SK-N-SH treated with all-trans-retinoic acid at 6 μM for 48 hours (cell line): ENCODE data around the gene PITRM1.

Experiments
- ATAC-seq: fragments of 200-7000 bp; cut with Tn5 transposase; 3 replicates; pipeline ENCODE4 v1.9.1; 2020; ENCODE audit warnings: mild to moderate bottlenecking, moderate library complexity
- ARNTL ChIP-seq: fragments of 450-650 bp; formaldehyde crosslinking; IDR thresholded peaks from 2 replicates; pipeline ENCODE4 v1.5.0; 2020; ENCODE audit warnings: low read depth, mild to moderate bottlenecking, moderate library complexity, borderline replicate concordance
- BACH2 ChIP-seq: fragments of 250-450 bp; sonication (Bioruptor Pico); IDR thresholded peaks from 2 replicates; pipeline ENCODE4 v1.9.0; 2021; ENCODE audit warnings: mild to moderate bottlenecking, borderline replicate concordance
- CSDC2 ChIP-seq: fragments of 250-450 bp; sonication (Bioruptor Pico); IDR thresholded peaks from 2 replicates; pipeline ENCODE4 v1.5.0; 2020; ENCODE audit warnings: mild to moderate bottlenecking, moderate library complexity
- CSRNP3 ChIP-seq: fragments of 250-450 bp; sonication (Bioruptor Pico); IDR thresholded peaks from 2 replicates; pipeline ENCODE4 v1.5.1; 2021; ENCODE audit warnings: mild to moderate bottlenecking, moderate library complexity
- ESRRG ChIP-seq: fragments of 250-450 bp; sonication (Bioruptor Pico); IDR thresholded peaks from 2 replicates; pipeline ENCODE4 v1.6.1; 2021; ENCODE audit warnings: mild to moderate bottlenecking
- GLIS3 ChIP-seq: fragments of 250-450 bp; sonication (Bioruptor Pico); IDR thresholded peaks from 2 replicates; pipeline ENCODE4 v1.5.0; 2020; ENCODE audit warnings: mild to moderate bottlenecking, moderate library complexity
- ISL1 ChIP-seq: fragments of 250-450 bp; sonication (Bioruptor Pico); IDR thresholded peaks from 2 replicates; pipeline ENCODE4 v2.1.2; 2022; ENCODE audit warnings: mild to moderate bottlenecking, moderate library complexity
- OSR1 ChIP-seq: fragments of 250-450 bp; sonication (Bioruptor Pico); IDR thresholded peaks from 2 replicates; pipeline ENCODE4 v1.8.0; 2022; ENCODE audit warnings: moderate library complexity, mild to moderate bottlenecking, inconsistent platforms
- PATZ1 ChIP-seq: fragments of 250-450 bp; sonication (Bioruptor Pico); IDR thresholded peaks from 2 replicates; pipeline ENCODE4 v1.8.0; 2020; ENCODE audit warnings: mild to moderate bottlenecking, moderate library complexity, borderline replicate concordance
- PPARA ChIP-seq: fragments of 250-450 bp; sonication (Bioruptor Pico); IDR thresholded peaks from 2 replicates; pipeline ENCODE4 v1.5.0; 2020; ENCODE audit warnings: mild to moderate bottlenecking, borderline replicate concordance
- RARB ChIP-seq: fragments of 250-450 bp; sonication (Bioruptor Pico); IDR thresholded peaks from 2 replicates; pipeline ENCODE4 v1.8.0; 2021; ENCODE audit warnings: mild to moderate bottlenecking, moderate library complexity
- TCF4 ChIP-seq: fragments of 250-450 bp; sonication (Bioruptor Pico); IDR thresholded peaks from 2 replicates; pipeline ENCODE4 v1.8.0; 2021; ENCODE audit warnings: mild to moderate bottlenecking, moderate library complexity, borderline replicate concordance
- TOX ChIP-seq: fragments of 250-450 bp; sonication (Bioruptor Pico); IDR thresholded peaks from 2 replicates; pipeline ENCODE4 v1.8.0; 2021; ENCODE audit warnings: mild to moderate bottlenecking, moderate library complexity, borderline replicate concordance
- ZFP30 ChIP-seq: fragments of 450-650 bp; formaldehyde crosslinking; IDR thresholded peaks from 2 replicates; pipeline ENCODE4 v1.5.0; 2022; ENCODE audit warnings: mild to moderate bottlenecking, moderate library complexity
- ZNF565 ChIP-seq: fragments of 450-650 bp; formaldehyde crosslinking; conservative IDR thresholded peaks from 2 replicates; pipeline ENCODE4 v1.5.0; 2020; ENCODE audit warnings: low read depth, mild to moderate bottlenecking, moderate library complexity
- ZNF70 ChIP-seq: fragments of 450-650 bp; formaldehyde crosslinking; IDR thresholded peaks from 2 replicates; pipeline ENCODE4 v1.5.0; 2020; ENCODE audit warnings: mild to moderate bottlenecking, moderate library complexity
- ZNF8 ChIP-seq: fragments of 450-650 bp; formaldehyde crosslinking; IDR thresholded peaks from 2 replicates; pipeline ENCODE4 v1.5.0; 2020; ENCODE audit warnings: mild to moderate bottlenecking, moderate library complexity
- TF ChIP-seq, protein P1 (sequence below): fragments of 250-450 bp; sonication (Bioruptor Pico); IDR thresholded peaks from 2 replicates; pipeline ENCODE4 v1.5.1; 2020; ENCODE audit warnings: low read depth, mild to moderate bottlenecking, moderate library complexity
- TF ChIP-seq, protein P2 (sequence below): fragments of 250-450 bp; sonication (Bioruptor Pico); IDR thresholded peaks from 2 replicates; pipeline ENCODE4 v1.5.0; 2020; ENCODE audit warnings: mild to moderate bottlenecking, moderate library complexity

PITRM1 gene

DNA sequence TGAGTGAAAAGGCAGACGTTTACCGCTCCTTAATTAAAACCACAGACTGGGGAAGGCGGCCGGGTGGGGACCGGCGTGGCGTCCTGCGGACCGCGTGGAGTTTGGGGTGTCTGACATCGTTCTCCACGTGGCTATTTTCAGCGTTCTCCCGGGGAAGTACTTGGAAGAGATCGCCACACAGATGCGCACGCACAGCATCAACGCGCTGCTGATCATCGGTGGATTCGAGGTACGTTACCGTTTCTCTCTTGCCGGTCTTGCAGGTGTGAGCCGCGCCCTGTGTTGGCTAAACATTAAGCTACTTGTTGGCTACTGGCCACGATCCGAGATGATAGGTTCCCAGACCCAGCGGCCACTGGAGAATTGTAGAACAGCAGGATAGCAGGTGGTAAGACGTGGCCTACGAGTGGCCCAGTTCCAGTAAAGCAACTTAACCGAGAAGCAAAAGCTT is 53.9 kb downstream of the PITRM1 start:
- no peak for TF ChIP-seq OSR1
- TF ChIP-seq, protein P1, sequence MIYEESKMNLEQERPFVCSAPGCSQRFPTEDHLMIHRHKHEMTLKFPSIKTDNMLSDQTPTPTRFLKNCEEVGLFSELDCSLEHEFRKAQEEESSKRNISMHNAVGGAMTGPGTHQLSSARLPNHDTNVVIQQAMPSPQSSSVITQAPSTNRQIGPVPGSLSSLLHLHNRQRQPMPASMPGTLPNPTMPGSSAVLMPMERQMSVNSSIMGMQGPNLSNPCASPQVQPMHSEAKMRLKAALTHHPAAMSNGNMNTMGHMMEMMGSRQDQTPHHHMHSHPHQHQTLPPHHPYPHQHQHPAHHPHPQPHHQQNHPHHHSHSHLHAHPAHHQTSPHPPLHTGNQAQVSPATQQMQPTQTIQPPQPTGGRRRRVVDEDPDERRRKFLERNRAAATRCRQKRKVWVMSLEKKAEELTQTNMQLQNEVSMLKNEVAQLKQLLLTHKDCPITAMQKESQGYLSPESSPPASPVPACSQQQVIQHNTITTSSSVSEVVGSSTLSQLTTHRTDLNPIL, result no peak
- TF ChIP-seq PPARA (CRISPR knock-in tag), result no peak
- TF ChIP-seq ZFP30, result no peak
- TF ChIP-seq GLIS3 (CRISPR knock-in tag), result no peak
- no peak for TF ChIP-seq ZNF8 (CRISPR knock-in tag)
- TF ChIP-seq ARNTL, result no peak
- no peak for TF ChIP-seq ZNF565 (CRISPR knock-in tag)
- TF ChIP-seq BACH2 (CRISPR knock-in tag), result no peak
- no peak for TF ChIP-seq TOX (CRISPR knock-in tag)
- no peak for TF ChIP-seq ISL1 (CRISPR knock-in tag)
- no peak for TF ChIP-seq RARB (CRISPR knock-in tag)
- TF ChIP-seq ESRRG (CRISPR knock-in tag), result no peak
- TF ChIP-seq, protein P2, sequence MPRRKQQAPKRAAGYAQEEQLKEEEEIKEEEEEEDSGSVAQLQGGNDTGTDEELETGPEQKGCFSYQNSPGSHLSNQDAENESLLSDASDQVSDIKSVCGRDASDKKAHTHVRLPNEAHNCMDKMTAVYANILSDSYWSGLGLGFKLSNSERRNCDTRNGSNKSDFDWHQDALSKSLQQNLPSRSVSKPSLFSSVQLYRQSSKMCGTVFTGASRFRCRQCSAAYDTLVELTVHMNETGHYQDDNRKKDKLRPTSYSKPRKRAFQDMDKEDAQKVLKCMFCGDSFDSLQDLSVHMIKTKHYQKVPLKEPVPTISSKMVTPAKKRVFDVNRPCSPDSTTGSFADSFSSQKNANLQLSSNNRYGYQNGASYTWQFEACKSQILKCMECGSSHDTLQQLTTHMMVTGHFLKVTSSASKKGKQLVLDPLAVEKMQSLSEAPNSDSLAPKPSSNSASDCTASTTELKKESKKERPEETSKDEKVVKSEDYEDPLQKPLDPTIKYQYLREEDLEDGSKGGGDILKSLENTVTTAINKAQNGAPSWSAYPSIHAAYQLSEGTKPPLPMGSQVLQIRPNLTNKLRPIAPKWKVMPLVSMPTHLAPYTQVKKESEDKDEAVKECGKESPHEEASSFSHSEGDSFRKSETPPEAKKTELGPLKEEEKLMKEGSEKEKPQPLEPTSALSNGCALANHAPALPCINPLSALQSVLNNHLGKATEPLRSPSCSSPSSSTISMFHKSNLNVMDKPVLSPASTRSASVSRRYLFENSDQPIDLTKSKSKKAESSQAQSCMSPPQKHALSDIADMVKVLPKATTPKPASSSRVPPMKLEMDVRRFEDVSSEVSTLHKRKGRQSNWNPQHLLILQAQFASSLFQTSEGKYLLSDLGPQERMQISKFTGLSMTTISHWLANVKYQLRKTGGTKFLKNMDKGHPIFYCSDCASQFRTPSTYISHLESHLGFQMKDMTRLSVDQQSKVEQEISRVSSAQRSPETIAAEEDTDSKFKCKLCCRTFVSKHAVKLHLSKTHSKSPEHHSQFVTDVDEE (CRISPR knock-in tag), result no peak
- no peak for TF ChIP-seq ZNF70 (CRISPR knock-in tag)
- TF ChIP-seq PATZ1, result no peak
- no peak for TF ChIP-seq CSRNP3 (CRISPR knock-in tag)
- TF ChIP-seq TCF4, result no peak
- TF ChIP-seq CSDC2 (CRISPR knock-in tag), result no peak
- ATAC-seq, result no peak

DNA sequence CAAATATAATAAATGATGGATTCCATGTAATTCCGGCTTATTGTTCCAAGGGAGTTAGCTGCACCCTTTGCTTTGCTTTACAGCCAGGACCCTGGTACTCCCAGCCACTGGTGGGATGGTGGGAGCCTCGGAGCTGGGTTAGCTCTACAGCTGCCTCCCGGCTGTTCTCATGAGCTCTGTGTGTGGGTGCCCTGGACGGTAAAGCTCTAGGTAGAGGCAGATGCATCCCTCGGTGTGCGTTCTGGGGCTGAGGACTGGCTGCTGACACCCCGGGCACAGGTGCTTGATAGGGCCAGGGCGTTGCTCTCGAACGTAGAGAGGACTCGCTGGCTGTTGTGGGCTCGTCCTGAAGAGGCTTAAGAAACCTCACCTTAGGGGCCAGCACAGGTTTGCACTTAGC is 55.1 kb downstream of the PITRM1 start:
- TF ChIP-seq, protein P2 (CRISPR knock-in tag), result no peak
- TF ChIP-seq PATZ1 (no peak), ISL1 (CRISPR knock-in tag) (no peak)
- ATAC-seq, result no peak
